PC-3 (cell line): ENCODE data around the gene PLEKHG4.

Source experiments
- CTCF ChIP-seq: fragments of 300-600 bp; sonication (generic); conservative IDR thresholded peaks from 2 replicates; pipeline ENCODE4 v1.5.1; 2017; ENCODE audit warnings: antibody characterized with exemption, low read depth, mild to moderate bottlenecking, low read length
- EZH2 ChIP-seq: fragments of 300-600 bp; sonication (generic); IDR thresholded peaks from one replicate; pipeline ENCODE4 v1.6.1; 2017; ENCODE audit warnings: antibody characterized with exemption, mild to moderate bottlenecking, low read length; ENCODE audit not compliant: unreplicated experiment

- no peak for TF ChIP-seq CTCF
- no peak for TF ChIP-seq EZH2
These were observed 33.7 kb upstream of the PLEKHG4 start for GRCh38 chr16:67245674-67246080.
